ENCODE measurements around the gene RTN4RL1. TPM values are rescaled to one million over a fixed set of nuclear protein-coding genes. Genes with fewer than 3 reads are reported as not detected.

The RTN4RL1 gene
- total RNA-seq, 1 donor from 2014 or later, result 0.47 TPM

GRCh38 chr17:1946021-1946932 is 78.9 kb downstream of the RTN4RL1 start:
- no peak overlapping the region for H3K4me3 Mint-ChIP-seq
- H3K36me3 Mint-ChIP-seq (ENCODE audit: low read depth), result no peaks in the 10 kb centered on the region
- peaks cover 18% of the 10 kb centered on the region for H3K4me1 Mint-ChIP-seq
- H3K9me3 Mint-ChIP-seq, result no peaks in the 10 kb centered on the region
- H3K27me3 Mint-ChIP-seq (ENCODE audit: low read depth), result no peaks in the 10 kb centered on the region
- TF ChIP-seq CTCF (conservative IDR thresholded peaks at IDR 0.05), result no peak
- no peak overlapping the region for H3K27ac Mint-ChIP-seq (ENCODE audit: unreplicated experiment)
- no peak for DNase-seq (ENCODE audit: low read depth, low spot score)

GRCh38 chr17:1945621-1946020 is 79.5 kb downstream of the RTN4RL1 start:
- H3K27ac Mint-ChIP-seq (ENCODE audit: unreplicated experiment), result no peak overlapping the region

GRCh38 chr17:1943436-1943831 is 81.7 kb downstream of the RTN4RL1 start:
- peaks cover 18% of the 10 kb centered on the region for H3K4me1 Mint-ChIP-seq
- H3K36me3 Mint-ChIP-seq (ENCODE audit: low read depth), result no peaks in the 10 kb centered on the region
- TF ChIP-seq CTCF (conservative IDR thresholded peaks at IDR 0.05), result no peak
- H3K27ac Mint-ChIP-seq (ENCODE audit: unreplicated experiment), result no peak overlapping the region
- no peaks in the 10 kb centered on the region for H3K27me3 Mint-ChIP-seq (ENCODE audit: low read depth)
- H3K9me3 Mint-ChIP-seq, result no peaks in the 10 kb centered on the region
- no peak overlapping the region for H3K4me3 Mint-ChIP-seq
- DNase-seq (ENCODE audit: low read depth, low spot score), result no peak

More at GRCh38 chr17:1945621-1946020, 79.5 kb downstream of the RTN4RL1 start:
- Mint-ChIP-seq H3K27me3 (ENCODE audit: low read depth) (no peaks in the 10 kb centered on the region), H3K4me3 (no peak overlapping the region), H3K4me1 (peaks cover 18% of the 10 kb centered on the region), H3K9me3 (no peaks in the 10 kb centered on the region), H3K36me3 (ENCODE audit: low read depth) (no peaks in the 10 kb centered on the region)
- DNase-seq (ENCODE audit: low read depth, low spot score), result no peak
- no peak for TF ChIP-seq CTCF (conservative IDR thresholded peaks at IDR 0.05)

- H3K4me1 Mint-ChIP-seq, result peaks cover 18% of the 10 kb centered on the region
- no peaks in the 10 kb centered on the region for H3K36me3 Mint-ChIP-seq (ENCODE audit: low read depth)
- no peak overlapping the region for H3K27ac Mint-ChIP-seq (ENCODE audit: unreplicated experiment)
- no peaks in the 10 kb centered on the region for H3K9me3 Mint-ChIP-seq
- H3K27me3 Mint-ChIP-seq (ENCODE audit: low read depth), result no peaks in the 10 kb centered on the region
- DNase-seq (ENCODE audit: low read depth, low spot score), result no peak
- no peak for TF ChIP-seq CTCF (conservative IDR thresholded peaks at IDR 0.05)
- no peak overlapping the region for H3K4me3 Mint-ChIP-seq
Measured at GRCh38 chr17:1942666-1943435, 82.3 kb downstream of the RTN4RL1 start.

- peaks cover 10% of the 10 kb centered on the region for H3K4me1 Mint-ChIP-seq
- no peaks in the 10 kb centered on the region for H3K9me3 Mint-ChIP-seq
- no peak overlapping the region for H3K4me3 Mint-ChIP-seq
- no peak overlapping the region for H3K27ac Mint-ChIP-seq (ENCODE audit: unreplicated experiment)
- H3K36me3 Mint-ChIP-seq (ENCODE audit: low read depth), result no peaks in the 10 kb centered on the region
- no peak for DNase-seq (ENCODE audit: low read depth, low spot score)
- no peak for TF ChIP-seq CTCF (conservative IDR thresholded peaks at IDR 0.05)
- no peaks in the 10 kb centered on the region for H3K27me3 Mint-ChIP-seq (ENCODE audit: low read depth)
Measured at GRCh38 chr17:1942066-1942365, 83.1 kb downstream of the RTN4RL1 start.
